GM23338 (cell line): ENCODE measurements around the gene BSX. TPM values are rescaled to one million over a fixed set of nuclear protein-coding genes. Genes with fewer than 3 reads are reported as not detected.

Source experiments
- ATAC-seq: fragments of 200-7000 bp; cut with Tn5 transposase; 3 replicates; pipeline ENCODE4 v1.9.1; 2020
- DNase-seq: peaks from one replicate; pipeline ENCODE4 v3.0.0-alpha.2; 2015; ENCODE audit warnings: low spot score
- H2AFZ ChIP-seq: fragments of 200-600 bp; sonication (generic); 2 replicates; pipeline ENCODE4 v1.8.0; 2016; ENCODE audit warnings: antibody characterized with exemption, mild to moderate bottlenecking, moderate library complexity
- H3F3A ChIP-seq: fragments of 200-600 bp; sonication (generic); replicated peaks from 2 replicates; pipeline ENCODE4 v1.8.0; 2017; ENCODE audit warnings: antibody characterized with exemption, mixed run types, low read depth
- H3K27ac ChIP-seq: fragments of 200-600 bp; sonication (generic); 2 replicates; pipeline ENCODE4 v1.6.1; 2016; ENCODE audit warnings: low read depth
- H3K27me3 ChIP-seq: fragments of 200-600 bp; sonication (generic); 2 replicates; pipeline ENCODE4 v1.8.0; 2016; ENCODE audit warnings: mild to moderate bottlenecking, mixed run types, moderate library complexity; ENCODE audit not compliant: insufficient read depth
- H3K36me3 ChIP-seq: fragments of 200-600 bp; sonication (generic); 2 replicates; pipeline ENCODE4 v1.8.0; 2016; ENCODE audit warnings: mild to moderate bottlenecking; ENCODE audit not compliant: insufficient read depth
- H3K4me1 ChIP-seq: fragments of 200-600 bp; sonication (generic); 2 replicates; pipeline ENCODE4 v1.8.0; 2016; ENCODE audit warnings: mild to moderate bottlenecking, moderate library complexity; ENCODE audit not compliant: insufficient read depth
- H3K4me2 ChIP-seq: fragments of 200-600 bp; sonication (generic); 2 replicates; pipeline ENCODE4 v1.7.1; 2017; ENCODE audit warnings: mixed run types
- H3K4me3 ChIP-seq: fragments of 200-600 bp; sonication (generic); 2 replicates; pipeline ENCODE4 v1.6.1; 2016; ENCODE audit warnings: mixed run types
- H3K79me2 ChIP-seq: fragments of 200-600 bp; sonication (generic); replicated peaks from 2 replicates; pipeline ENCODE4 v1.8.0; 2017; ENCODE audit warnings: mild to moderate bottlenecking; ENCODE audit not compliant: insufficient read depth
- H3K9me2 ChIP-seq: fragments of 200-600 bp; sonication (generic); 2 replicates; pipeline ENCODE4 v1.8.0; 2017; ENCODE audit not compliant: insufficient read depth
- H4K20me1 ChIP-seq: fragments of 200-600 bp; sonication (generic); replicated peaks from 2 replicates; pipeline ENCODE4 v1.8.0; 2017; ENCODE audit warnings: mild to moderate bottlenecking; ENCODE audit not compliant: insufficient read depth
- H3K27ac Mint-ChIP-seq: 2 replicates; pipeline ENCODE4 v1.8.0; 2020; ENCODE audit warnings: inconsistent platforms, mild to moderate bottlenecking, moderate library complexity, mixed read lengths
- H3K27me3 Mint-ChIP-seq: 3 replicates; pipeline ENCODE4 v1.8.0; 2022; ENCODE audit warnings: low read depth, mild to moderate bottlenecking, moderate library complexity, mixed read lengths, inconsistent platforms; ENCODE audit not compliant: insufficient read depth, poor library complexity
- H3K36me3 Mint-ChIP-seq: 3 replicates; pipeline ENCODE4 v1.8.0; 2021; ENCODE audit warnings: low read depth, mild to moderate bottlenecking, inconsistent platforms, moderate library complexity, mixed read lengths
- H3K4me1 Mint-ChIP-seq: 3 replicates; pipeline ENCODE4 v1.8.0; 2020; ENCODE audit warnings: mild to moderate bottlenecking, inconsistent platforms, mixed read lengths
- H3K4me3 Mint-ChIP-seq: 3 replicates; pipeline ENCODE4 v1.8.0; 2021; ENCODE audit warnings: moderate library complexity, mild to moderate bottlenecking, inconsistent platforms, mixed read lengths
- H3K9me3 Mint-ChIP-seq: 3 replicates; pipeline ENCODE4 v1.8.0; 2020; ENCODE audit warnings: moderate library complexity, mild to moderate bottlenecking, inconsistent platforms, mixed read lengths
- CREB1 ChIP-seq: fragments of 250-450 bp; sonication (Bioruptor Pico); IDR thresholded peaks from 2 replicates; pipeline ENCODE4 v1.5.0; 2020; ENCODE audit warnings: low read depth, mild to moderate bottlenecking, moderate library complexity
- EZH2 ChIP-seq: fragments of 200-600 bp; sonication (generic); IDR thresholded peaks from one replicate; pipeline ENCODE4 v1.8.0; 2017; ENCODE audit warnings: antibody characterized with exemption, mild to moderate bottlenecking, low read depth; ENCODE audit not compliant: unreplicated experiment
- EZH2phosphoT487 ChIP-seq: fragments of 200-600 bp; sonication (generic); IDR thresholded peaks from one replicate; pipeline ENCODE4 v1.8.1; 2018; ENCODE audit warnings: antibody characterized with exemption; ENCODE audit not compliant: unreplicated experiment
- JUNB ChIP-seq: IDR thresholded peaks from one replicate; pipeline ENCODE4 v1.6.1; 2016; ENCODE audit warnings: antibody characterized with exemption; ENCODE audit not compliant: unreplicated experiment
- NANOG ChIP-seq: IDR thresholded peaks from 2 replicates; pipeline ENCODE4 v1.6.1; 2016; ENCODE audit warnings: antibody characterized with exemption, borderline replicate concordance
- POLR2AphosphoS5 ChIP-seq: IDR thresholded peaks from 2 replicates; pipeline ENCODE4 v1.6.1; 2016; ENCODE audit warnings: antibody characterized with exemption, low read depth
- ZNF114 ChIP-seq: fragments of 250-450 bp; sonication (Bioruptor Pico); IDR thresholded peaks from 2 replicates; pipeline ENCODE4 v1.5.0; 2020; ENCODE audit warnings: mild to moderate bottlenecking, moderate library complexity
- ZNF331 ChIP-seq: fragments of 250-450 bp; sonication (Bioruptor Pico); IDR thresholded peaks from 2 replicates; pipeline ENCODE4 v1.5.0; 2020; ENCODE audit warnings: low read depth, mild to moderate bottlenecking, moderate library complexity
- polyA plus RNA-seq: library from polyadenylated mRNA; unstranded; fragments of >200 nt; fragmentation: Nextera tagmentation; extraction: Ambion mirVana; gene quantifications from 2 replicates; pipeline ENCODE4 v1.2.1, GENCODE V29; 2016
- total RNA-seq: library from RNA; depleted of rRNA; stranded (reverse); fragments of >200 nt; shearing (Covaris generic); gene quantifications from 2 replicates; pipeline ENCODE4 v1.2.3, GENCODE V29; 2014
- TF ChIP-seq, protein P1 (sequence below): IDR thresholded peaks from one replicate; pipeline ENCODE4 v1.6.1; 2018; ENCODE audit warnings: antibody characterized with exemption; ENCODE audit not compliant: unreplicated experiment

BSX gene
- total and polyA plus RNA-seq, 2 experiments from 2014 or later: not detected

DNA sequence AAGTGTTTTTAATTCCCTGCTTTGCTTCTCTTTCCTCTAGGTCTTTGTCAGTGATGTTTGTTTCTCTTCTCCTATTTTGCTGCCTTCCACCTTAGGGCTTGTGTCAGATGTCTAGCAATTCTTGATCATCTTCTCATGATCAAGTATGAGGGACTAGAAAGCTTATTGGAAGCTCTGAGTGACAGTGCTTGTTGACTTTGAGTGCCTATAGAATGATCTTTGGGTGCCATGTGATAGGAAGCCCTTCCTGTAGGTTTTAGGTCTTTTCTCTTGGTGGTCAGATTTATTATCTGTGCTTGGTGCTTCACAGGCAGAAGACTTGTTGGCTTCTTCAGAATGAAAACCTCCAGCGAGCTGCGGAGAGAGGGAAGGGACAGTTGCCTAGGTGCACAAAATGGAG is 43.1 kb downstream of the BSX start:
- Mint-ChIP-seq H3K4me3 (no peak overlapping the region), H3K36me3 (no peaks in the 10 kb centered on the region), H3K27ac (no peak overlapping the region), H3K27me3 (no peaks in the 10 kb centered on the region), H3K9me3 (no peaks in the 10 kb centered on the region), H3K4me1 (no peaks in the 10 kb centered on the region)
- Histone ChIP-seq H3K4me3 (no peak overlapping the region), H3K36me3 (no peaks in the 10 kb centered on the region), H3K27me3 (no peaks in the 10 kb centered on the region), H3K27ac (no peak overlapping the region), H4K20me1 (no peaks in the 10 kb centered on the region), H3K79me2 (no peaks in the 10 kb centered on the region), H3K9me2 (no peaks in the 10 kb centered on the region), H3F3A (no peaks in the 10 kb centered on the region), H2AFZ (no peak overlapping the region; the same call in 1 of the 2 replicates), H3K4me1 (no peaks in the 10 kb centered on the region), H3K4me2 (no peak overlapping the region)
- no peak for DNase-seq
- no peak for TF ChIP-seq EZH2
- no peak for TF ChIP-seq NANOG
- TF ChIP-seq EZH2phosphoT487: no peak
- no peak for TF ChIP-seq CREB1 (CRISPR knock-in tag)
- ATAC-seq: no peak

DNA sequence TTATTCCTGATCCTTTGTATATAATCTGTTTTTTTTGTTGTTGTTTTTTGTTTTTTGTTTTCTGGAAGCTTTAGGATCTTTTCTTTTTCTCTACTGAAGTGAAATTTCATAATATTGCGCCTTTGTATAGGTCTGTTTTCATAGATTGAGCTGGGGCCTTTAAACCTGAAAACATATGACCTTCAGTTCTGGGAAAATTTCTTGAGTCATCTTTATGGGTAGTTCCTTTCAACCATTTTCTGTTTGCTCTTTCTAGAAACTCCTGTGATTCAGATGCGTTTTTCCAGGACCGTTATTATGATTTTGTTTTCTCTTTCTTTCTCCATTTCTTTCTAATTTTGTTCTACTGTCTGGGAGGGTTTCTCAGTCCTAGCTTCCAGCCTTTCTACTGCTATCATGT is 43.7 kb downstream of the BSX start:
- TF ChIP-seq JUNB (no peak), ZNF114 (no peak), POLR2AphosphoS5 (no peak), EZH2phosphoT487 (no peak), ZNF331 (CRISPR knock-in tag) (no peak)
- TF ChIP-seq, protein P1, sequence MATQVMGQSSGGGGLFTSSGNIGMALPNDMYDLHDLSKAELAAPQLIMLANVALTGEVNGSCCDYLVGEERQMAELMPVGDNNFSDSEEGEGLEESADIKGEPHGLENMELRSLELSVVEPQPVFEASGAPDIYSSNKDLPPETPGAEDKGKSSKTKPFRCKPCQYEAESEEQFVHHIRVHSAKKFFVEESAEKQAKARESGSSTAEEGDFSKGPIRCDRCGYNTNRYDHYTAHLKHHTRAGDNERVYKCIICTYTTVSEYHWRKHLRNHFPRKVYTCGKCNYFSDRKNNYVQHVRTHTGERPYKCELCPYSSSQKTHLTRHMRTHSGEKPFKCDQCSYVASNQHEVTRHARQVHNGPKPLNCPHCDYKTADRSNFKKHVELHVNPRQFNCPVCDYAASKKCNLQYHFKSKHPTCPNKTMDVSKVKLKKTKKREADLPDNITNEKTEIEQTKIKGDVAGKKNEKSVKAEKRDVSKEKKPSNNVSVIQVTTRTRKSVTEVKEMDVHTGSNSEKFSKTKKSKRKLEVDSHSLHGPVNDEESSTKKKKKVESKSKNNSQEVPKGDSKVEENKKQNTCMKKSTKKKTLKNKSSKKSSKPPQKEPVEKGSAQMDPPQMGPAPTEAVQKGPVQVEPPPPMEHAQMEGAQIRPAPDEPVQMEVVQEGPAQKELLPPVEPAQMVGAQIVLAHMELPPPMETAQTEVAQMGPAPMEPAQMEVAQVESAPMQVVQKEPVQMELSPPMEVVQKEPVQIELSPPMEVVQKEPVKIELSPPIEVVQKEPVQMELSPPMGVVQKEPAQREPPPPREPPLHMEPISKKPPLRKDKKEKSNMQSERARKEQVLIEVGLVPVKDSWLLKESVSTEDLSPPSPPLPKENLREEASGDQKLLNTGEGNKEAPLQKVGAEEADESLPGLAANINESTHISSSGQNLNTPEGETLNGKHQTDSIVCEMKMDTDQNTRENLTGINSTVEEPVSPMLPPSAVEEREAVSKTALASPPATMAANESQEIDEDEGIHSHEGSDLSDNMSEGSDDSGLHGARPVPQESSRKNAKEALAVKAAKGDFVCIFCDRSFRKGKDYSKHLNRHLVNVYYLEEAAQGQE: no peak
- H3K27me3 ChIP-seq: no peaks in the 10 kb centered on the region
- no peaks in the 10 kb centered on the region for H3K79me2 ChIP-seq
- ATAC-seq: no peak
- DNase-seq: no peak
- H3K36me3 ChIP-seq: no peaks in the 10 kb centered on the region
- H3K4me1 Mint-ChIP-seq: no peaks in the 10 kb centered on the region
- H3K27ac ChIP-seq: no peak overlapping the region
- no peak overlapping the region for H3K4me3 ChIP-seq
- no peak overlapping the region for H3K4me2 ChIP-seq
- no peaks in the 10 kb centered on the region for H3K4me1 ChIP-seq
- H3K9me3 Mint-ChIP-seq: no peaks in the 10 kb centered on the region
- no peaks in the 10 kb centered on the region for H3K27me3 Mint-ChIP-seq
- H3K36me3 Mint-ChIP-seq: no peaks in the 10 kb centered on the region
- H3K9me2 ChIP-seq: no peaks in the 10 kb centered on the region
- H3F3A ChIP-seq: no peaks in the 10 kb centered on the region
- H3K4me3 Mint-ChIP-seq: no peak overlapping the region
- no peaks in the 10 kb centered on the region for H4K20me1 ChIP-seq
- no peak overlapping the region; the same call in 1 of the 2 replicates for H2AFZ ChIP-seq
- H3K27ac Mint-ChIP-seq: no peak overlapping the region
